Bone marrow (tissue), 2 donors: Measurements from ENCODE around the gene SBNO2.

Experiments used
- DNase-seq, 2 donors: peaks; one replicate each; lab custom pipeline; 2025; lab: John Stamatoyannopoulos, UW

SBNO2 gene

DNA sequence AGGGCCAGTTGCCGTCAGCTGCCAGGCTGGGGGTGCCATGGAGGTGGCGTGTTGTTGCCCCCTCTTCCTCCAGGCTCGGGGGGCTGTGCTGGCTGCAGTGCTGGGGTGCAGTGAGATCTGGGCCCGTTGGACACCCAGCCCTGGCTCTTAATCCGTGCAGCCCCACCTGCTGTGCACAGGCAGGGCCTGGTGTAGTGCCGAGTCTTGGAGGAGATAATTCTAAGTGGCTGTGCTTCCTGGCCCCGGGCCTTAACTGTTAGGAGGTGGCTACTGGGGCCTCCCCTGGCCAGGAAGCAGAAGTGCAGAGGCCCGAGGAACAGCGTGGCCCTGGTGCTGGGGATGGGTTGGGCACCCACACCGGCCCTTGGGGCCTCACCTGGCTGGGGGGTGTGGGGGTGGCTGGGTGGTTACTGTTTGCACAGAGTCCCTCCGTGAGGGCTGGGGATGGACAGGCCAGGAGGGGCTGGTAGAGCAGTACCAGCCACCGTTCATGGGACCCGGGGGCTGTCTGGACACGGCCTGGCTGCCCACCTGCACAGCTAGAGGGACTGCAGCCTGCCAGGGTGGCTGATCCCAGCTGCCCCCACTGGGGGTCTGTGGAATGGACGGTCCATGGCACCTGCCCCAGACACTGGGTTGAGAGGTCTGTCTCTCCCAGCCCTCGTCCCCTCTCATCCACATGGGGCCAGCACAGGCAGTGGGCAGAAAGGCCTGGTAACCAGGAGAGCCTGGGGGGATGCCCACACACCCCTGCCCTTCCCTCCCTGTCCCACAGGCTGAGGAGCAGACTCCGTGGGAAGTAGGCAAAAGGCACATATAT is 67.0 kb downstream of the SBNO2 start:
- no peak for DNase-seq

- DNase-seq = no peak
Measured at GRCh38 chr19:1105873-1106840, 67.9 kb downstream of the SBNO2 start.

GRCh38 chr19:1105008-1105872 is 68.8 kb downstream of the SBNO2 start:
- DNase-seq = no peak

DNA sequence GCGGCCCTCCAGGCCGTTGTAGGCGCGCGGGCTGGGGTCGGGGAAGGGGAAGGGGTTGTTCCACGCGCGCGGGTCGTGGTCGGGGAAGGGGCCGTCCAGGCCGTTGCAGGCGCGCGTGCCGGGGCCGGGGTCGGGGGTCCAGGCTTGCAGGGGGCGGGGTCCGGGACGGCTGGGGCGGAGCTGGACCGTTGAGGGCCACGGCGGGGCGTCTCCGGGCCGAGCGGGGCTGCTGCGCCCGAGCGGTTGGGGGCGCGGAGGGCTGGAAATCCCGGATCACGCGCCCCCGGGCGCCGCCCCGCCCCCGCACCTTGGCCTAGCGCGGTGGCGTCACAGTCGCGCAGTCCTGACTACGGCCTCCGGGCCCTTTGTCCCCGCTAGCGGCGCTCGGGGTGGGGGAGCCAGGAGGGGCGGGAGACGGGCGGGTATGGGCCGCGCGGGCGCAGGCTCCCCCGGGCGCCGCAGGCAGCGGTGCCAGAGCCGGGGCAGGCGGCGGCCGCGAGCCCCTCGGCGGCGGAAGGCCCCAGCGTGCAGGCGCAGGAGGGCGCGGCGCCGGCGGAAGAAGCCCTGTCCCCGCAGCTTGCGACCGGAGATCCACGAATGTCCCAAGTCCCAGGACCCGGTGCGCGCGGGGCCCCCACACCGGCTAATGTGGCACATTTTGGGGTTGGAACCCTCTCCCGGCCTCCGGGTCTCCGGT is 69.6 kb downstream of the SBNO2 start:
- peak; percentile 36 to 81 for DNase-seq

DNA sequence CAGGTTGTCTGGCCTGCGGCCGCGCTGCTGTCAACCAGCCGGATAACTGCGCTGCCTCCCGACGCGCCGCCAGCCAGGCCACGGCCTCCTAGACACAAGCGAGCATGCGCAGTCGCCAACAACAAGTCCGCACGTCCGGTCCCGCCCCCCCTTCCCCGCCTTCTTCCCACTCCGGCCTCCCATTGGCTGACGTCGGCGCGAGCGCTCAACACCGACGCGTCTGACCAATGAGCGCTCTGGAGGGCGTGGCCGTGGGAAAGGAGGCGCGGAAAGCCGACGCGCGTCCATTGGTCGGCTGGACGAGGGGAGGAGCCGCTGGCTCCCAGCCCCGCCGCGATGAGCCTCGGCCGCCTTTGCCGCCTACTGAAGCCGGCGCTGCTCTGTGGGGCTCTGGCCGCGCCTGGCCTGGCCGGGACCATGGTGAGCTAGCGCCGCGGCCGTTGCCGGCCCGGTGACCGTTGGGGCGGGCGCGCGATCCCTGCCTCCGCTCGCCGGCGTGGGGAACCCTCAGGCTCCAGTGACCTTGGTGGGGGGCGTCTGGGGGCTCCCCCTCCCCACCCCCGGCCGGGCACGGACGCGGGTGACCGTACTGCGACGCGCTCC is 70.3 kb downstream of the SBNO2 start, which contains the start of gene GPX4:
TSS of gene GPX4 (plus strand) at position 287 of the 603 bp plus-strand sequence. CDS start at position 337, 50 bp downstream.
- peak; percentile 89 to 98 for DNase-seq

GRCh38 chr19:1103132-1103707 is 70.8 kb downstream of the SBNO2 start:
- DNase-seq = no peak

- DNase-seq = peak in 1 of 2 donors; percentile 17
Measured at GRCh38 chr19:1102407-1103131, 71.5 kb downstream of the SBNO2 start.

DNA sequence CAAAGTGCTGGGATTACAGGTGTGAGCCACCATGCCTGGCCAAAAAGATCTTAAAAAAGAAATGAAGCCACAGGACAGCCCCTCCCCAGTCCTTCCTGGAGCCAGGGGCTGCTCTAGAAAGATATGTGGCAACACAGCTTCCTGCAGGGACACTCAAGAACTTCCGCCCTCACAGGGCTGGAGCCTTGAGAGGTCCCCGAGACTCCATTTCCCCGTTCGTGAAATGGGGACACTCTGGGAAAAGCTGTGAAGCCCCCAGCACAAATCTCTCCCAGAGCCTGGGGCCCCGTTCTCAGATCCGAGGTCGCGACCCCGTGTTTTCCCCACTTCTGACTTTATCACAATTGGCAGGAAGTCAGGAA is 72.8 kb downstream of the SBNO2 start:
- peak; percentile 61 to 72 for DNase-seq

GRCh38 chr19:1098177-1099051 is 75.7 kb downstream of the SBNO2 start:
- DNase-seq = no peak

- no peak for DNase-seq
Measured at GRCh38 chr19:1097810-1098176, 76.3 kb downstream of the SBNO2 start.

- peak; percentile 90 to 94 for DNase-seq
Measured at GRCh38 chr19:1094978-1095701, 78.9 kb downstream of the SBNO2 start, which contains the start of gene POLR2E. TSS of gene POLR2E (minus strand) at chr19:1095375. CDS start at chr19:1095315, 60 bp downstream.

- no peak for DNase-seq
Measured at GRCh38 chr19:1094655-1094977, 79.5 kb downstream of the SBNO2 start.

GRCh38 chr19:1093811-1094553 is 80.1 kb downstream of the SBNO2 start:
- DNase-seq = no peak

DNA sequence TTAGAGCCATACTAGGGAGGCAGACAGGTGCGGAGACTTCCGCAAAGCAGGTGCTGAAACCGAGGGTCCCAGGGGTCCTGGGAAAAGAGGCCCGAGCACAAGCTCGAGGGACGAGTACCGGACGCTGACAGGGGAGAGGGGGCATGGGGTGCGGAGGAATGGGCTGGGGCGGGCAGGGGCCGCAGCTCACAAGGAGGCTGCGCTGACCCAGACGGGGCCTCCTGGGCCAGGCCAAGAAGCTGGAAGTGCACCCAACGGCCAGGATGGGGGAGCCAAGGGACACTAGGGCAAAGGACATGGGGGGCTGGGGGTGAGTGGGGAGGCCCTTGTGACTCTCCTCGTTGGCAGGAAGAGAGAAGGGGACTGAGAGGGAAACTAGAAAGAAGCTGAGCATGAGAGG is 80.7 kb downstream of the SBNO2 start:
- no peak for DNase-seq

- DNase-seq = no peak
Measured at GRCh38 chr19:1091544-1092175, 82.4 kb downstream of the SBNO2 start.

GRCh38 chr19:1090731-1091543 is 83.1 kb downstream of the SBNO2 start:
- no peak for DNase-seq
